Measurements from ENCODE around the gene DDX31. TPM values are rescaled to one million over a fixed set of nuclear protein-coding genes. Genes with fewer than 3 reads are reported as not detected.

The DDX31 gene
- total and polyA plus RNA-seq, 2 experiments from 2014 or later = 5.8 to 15.8 TPM

- Histone ChIP-seq H3K27me3 (no peaks in the 10 kb centered on the region), H3K27ac (no peak overlapping the region), H3K4me3 (no peak overlapping the region), H3K4me1 (ENCODE audit: low read depth) (no peaks in the 10 kb centered on the region), H3K36me3 (peaks cover 49% of the 10 kb centered on the region), H3K9me3 (ENCODE audit: low read depth) (no peaks in the 10 kb centered on the region)
- peak in 1 of 2 donors; percentile 44 for DNase-seq (ENCODE audit: low read depth in 1 of 2, low spot score in 1 of 2)
- no peak for TF ChIP-seq CTCF (IDR thresholded peaks at IDR 0.05; ENCODE audit: low read depth, low read length)
Measured at GRCh38 chr9:132647806-132648205, 22.0 kb downstream of the DDX31 start.

- peaks cover 49% of the 10 kb centered on the region for H3K36me3 ChIP-seq
- peak in 1 of 2 donors; percentile 97 for DNase-seq (ENCODE audit: low read depth in 1 of 2, low spot score in 1 of 2)
- no peak for TF ChIP-seq CTCF (IDR thresholded peaks at IDR 0.05; ENCODE audit: low read depth, low read length)
- H3K27me3 ChIP-seq = no peaks in the 10 kb centered on the region
- H3K4me1 ChIP-seq (ENCODE audit: low read depth) = no peaks in the 10 kb centered on the region
- H3K4me3 ChIP-seq = no peak overlapping the region
- no peak overlapping the region for H3K27ac ChIP-seq
- H3K9me3 ChIP-seq (ENCODE audit: low read depth) = no peaks in the 10 kb centered on the region
Measured at GRCh38 chr9:132647355-132647754, 22.4 kb downstream of the DDX31 start.

- H3K4me3 ChIP-seq = no peak overlapping the region
- H3K27me3 ChIP-seq = no peaks in the 10 kb centered on the region
- peaks cover 6% of the 10 kb centered on the region for H3K4me1 ChIP-seq (ENCODE audit: low read depth)
- no peaks in the 10 kb centered on the region for H3K9me3 ChIP-seq (ENCODE audit: low read depth)
- H3K36me3 ChIP-seq = peaks cover 49% of the 10 kb centered on the region
- no peak overlapping the region for H3K27ac ChIP-seq
- TF ChIP-seq CTCF (IDR thresholded peaks at IDR 0.05; ENCODE audit: low read depth, low read length) = no peak
- peak in 1 of 2 donors; percentile 23 for DNase-seq (ENCODE audit: low read depth in 1 of 2, low spot score in 1 of 2)
Measured at GRCh38 chr9:132646726-132647125, 23.1 kb downstream of the DDX31 start.

- DNase-seq (ENCODE audit: low read depth in 1 of 2, low spot score in 1 of 2) = no peak
- Histone ChIP-seq H3K4me3 (no peak overlapping the region), H3K4me1 (ENCODE audit: low read depth) (peaks cover 15% of the 10 kb centered on the region), H3K36me3 (peaks cover 46% of the 10 kb centered on the region), H3K9me3 (ENCODE audit: low read depth) (no peaks in the 10 kb centered on the region), H3K27me3 (no peaks in the 10 kb centered on the region), H3K27ac (no peak overlapping the region)
- TF ChIP-seq CTCF (IDR thresholded peaks at IDR 0.05; ENCODE audit: low read depth, low read length) = no peak
Measured at GRCh38 chr9:132645711-132646110, 24.1 kb downstream of the DDX31 start.

- Histone ChIP-seq H3K4me3 (no peak overlapping the region), H3K4me1 (ENCODE audit: low read depth) (peaks cover 17% of the 10 kb centered on the region), H3K27me3 (no peaks in the 10 kb centered on the region), H3K36me3 (peaks cover 42% of the 10 kb centered on the region), H3K27ac (no peak overlapping the region), H3K9me3 (ENCODE audit: low read depth) (no peaks in the 10 kb centered on the region)
- no peak for DNase-seq (ENCODE audit: low read depth in 1 of 2, low spot score in 1 of 2)
- TF ChIP-seq CTCF (IDR thresholded peaks at IDR 0.05; ENCODE audit: low read depth, low read length) = no peak
Measured at GRCh38 chr9:132645306-132645705, 24.5 kb downstream of the DDX31 start.

- DNase-seq (ENCODE audit: low read depth in 1 of 2, low spot score in 1 of 2) = no peak
- peaks cover 41% of the 10 kb centered on the region for H3K36me3 ChIP-seq
Measured at GRCh38 chr9:132644251-132644650, 25.5 kb downstream of the DDX31 start.

More at GRCh38 chr9:132644251-132644650, 25.5 kb downstream of the DDX31 start:
- Histone ChIP-seq H3K27me3 (no peaks in the 10 kb centered on the region), H3K27ac (no peak overlapping the region), H3K9me3 (ENCODE audit: low read depth) (no peaks in the 10 kb centered on the region), H3K4me3 (no peak overlapping the region), H3K4me1 (ENCODE audit: low read depth) (peaks cover 17% of the 10 kb centered on the region)
- TF ChIP-seq CTCF (IDR thresholded peaks at IDR 0.05; ENCODE audit: low read depth, low read length) = peak; percentile 18
